GM21360 (cell line): ENCODE measurements around the gene IP6K2.
"Not testable (repeated sequence)": the region's sequence is repeated elsewhere in the genome, so short reads cannot be mapped to it uniquely, and the experiment has no call there.

ENCODE experiments used
- ATAC-seq: cut with Tn5 transposase; IDR thresholded peaks from one replicate; pipeline ENCODE4 v1.9.1; 2021; ENCODE audit warnings: mild to moderate bottlenecking, moderate library complexity; ENCODE audit not compliant: unreplicated experiment

The IP6K2 gene, protein sequence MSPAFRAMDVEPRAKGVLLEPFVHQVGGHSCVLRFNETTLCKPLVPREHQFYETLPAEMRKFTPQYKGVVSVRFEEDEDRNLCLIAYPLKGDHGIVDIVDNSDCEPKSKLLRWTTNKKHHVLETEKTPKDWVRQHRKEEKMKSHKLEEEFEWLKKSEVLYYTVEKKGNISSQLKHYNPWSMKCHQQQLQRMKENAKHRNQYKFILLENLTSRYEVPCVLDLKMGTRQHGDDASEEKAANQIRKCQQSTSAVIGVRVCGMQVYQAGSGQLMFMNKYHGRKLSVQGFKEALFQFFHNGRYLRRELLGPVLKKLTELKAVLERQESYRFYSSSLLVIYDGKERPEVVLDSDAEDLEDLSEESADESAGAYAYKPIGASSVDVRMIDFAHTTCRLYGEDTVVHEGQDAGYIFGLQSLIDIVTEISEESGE

DNA sequence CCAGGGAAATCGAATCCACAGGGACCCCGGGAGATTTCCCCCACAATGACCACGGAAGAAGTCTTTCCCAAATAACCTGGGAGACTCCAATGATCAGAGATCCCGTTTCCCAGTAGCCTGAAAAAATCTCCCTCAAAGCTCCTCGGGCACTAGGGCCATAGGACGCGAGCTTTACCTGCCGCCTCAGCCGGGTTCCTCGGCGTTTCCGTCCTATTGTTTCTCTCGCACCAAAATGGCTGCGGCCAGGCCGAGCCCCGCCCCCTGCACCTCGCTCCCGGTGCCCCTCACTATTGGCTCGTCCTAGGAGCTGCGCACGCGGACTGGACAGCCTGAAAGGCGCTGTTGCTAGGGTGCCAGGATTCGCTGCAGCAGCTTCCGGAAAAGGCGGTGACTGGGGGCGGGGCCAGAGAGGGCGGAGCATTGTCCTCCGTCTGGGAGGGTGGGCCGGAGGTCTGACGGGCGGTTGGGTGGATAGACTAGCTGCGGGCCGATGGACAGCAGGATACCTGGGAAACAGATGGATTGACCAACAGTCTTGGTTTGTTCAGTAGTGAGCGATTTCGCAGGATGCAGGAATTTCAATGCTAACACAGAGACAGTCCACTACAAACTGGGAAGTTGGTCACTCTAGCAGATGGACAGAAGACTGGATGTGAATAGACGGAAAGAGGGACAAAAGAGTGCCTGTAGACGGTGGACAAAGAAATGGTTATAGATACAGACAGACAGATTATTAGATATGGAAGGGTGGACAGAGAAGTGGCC lies at the start of gene IP6K2:
IP6K2 (minus strand) TSS at position 240 of the 765 bp plus-strand sequence. CDS start 21,930 bp downstream, outside the sequence.
- ATAC-seq = peak; percentile 96

DNA sequence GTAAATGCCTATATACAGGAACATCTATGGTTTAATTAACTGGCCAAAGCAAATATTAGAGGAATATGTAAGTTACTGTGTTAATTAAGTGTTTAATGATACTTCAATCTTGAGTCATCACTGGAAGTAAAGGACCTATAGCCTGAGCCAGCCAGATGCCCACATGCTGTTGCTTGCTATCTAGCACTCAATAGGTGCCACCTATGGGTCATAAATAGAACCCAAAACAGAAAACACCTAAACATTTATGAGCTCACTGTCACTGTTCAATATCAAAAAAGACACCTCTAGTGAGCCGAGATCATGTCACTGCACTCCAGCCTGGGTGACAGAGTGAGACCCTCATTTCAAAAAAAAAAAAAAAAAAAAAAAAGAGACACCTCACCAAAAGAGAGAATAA lies 48.4 kb upstream of the IP6K2 start:
- no peak for ATAC-seq

GRCh38 chr3:48762816-48763215 lies 45.8 kb upstream of the IP6K2 start:
- ATAC-seq = no peak

GRCh38 chr3:48759991-48760540 lies 43.0 kb upstream of the IP6K2 start:
- ATAC-seq = not testable (repeated sequence)

- not testable (repeated sequence) for ATAC-seq
Observed at GRCh38 chr3:48759531-48759930, 42.5 kb upstream of the IP6K2 start.

DNA sequence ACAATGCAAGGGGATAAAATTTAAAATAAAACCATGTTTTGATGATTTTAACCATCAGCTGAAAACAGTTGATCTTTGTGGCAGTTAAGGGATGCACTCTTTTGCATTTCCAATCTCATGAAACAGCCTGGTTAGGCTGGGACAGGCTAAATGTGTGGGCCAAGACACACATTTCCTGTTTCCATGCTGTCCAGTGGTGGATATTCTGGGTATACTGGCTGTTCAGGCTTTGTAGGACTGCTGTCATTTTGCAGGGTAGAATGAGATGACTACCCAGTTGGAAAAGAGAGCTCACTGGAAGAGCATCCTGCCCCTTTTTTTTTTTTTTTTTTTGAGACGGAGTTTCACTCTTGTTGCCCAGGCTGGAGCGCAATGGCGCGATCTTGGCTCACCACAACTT lies 42.0 kb upstream of the IP6K2 start:
- no peak for ATAC-seq

DNA sequence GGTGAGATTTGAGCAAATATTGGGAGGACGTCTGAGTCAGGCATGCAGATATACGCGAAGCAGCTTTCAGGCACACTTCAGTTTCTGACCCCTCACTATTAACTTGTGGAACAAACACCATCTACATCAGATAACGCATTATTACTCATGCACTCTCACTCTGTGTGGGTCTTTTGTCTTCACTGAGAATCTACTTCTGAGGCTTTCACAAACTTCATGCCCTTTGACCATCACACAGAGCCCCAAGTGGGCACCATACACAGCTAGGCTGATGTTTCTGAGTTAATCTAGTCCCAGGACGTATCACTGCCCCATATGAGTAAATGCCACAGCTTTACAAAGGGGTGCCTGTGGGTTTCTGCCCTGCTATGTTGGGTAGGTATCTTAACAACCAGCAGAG lies 39.6 kb upstream of the IP6K2 start:
- ATAC-seq = no peak

GRCh38 chr3:48750856-48751255 lies 33.8 kb upstream of the IP6K2 start:
- ATAC-seq = no peak

DNA sequence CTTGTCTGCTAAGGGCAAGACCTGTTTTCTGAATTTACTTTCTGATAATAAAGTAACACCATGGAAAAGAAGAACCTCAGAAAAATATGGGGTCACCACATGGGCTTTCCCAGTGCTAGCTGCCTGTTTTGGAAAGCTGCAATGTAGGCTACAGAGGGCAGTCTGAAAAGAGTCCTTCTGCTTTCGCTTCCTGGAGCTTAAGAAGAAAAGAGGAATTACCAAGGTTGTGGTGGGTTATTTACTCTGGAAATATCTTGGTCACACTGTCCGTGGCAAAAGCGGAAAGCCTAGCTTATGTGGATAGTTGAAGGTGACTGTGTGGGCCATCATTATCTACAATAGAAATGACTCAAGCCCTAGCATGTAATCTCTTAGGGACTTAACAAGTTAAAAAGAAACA lies 31.7 kb upstream of the IP6K2 start:
- ATAC-seq = no peak

DNA sequence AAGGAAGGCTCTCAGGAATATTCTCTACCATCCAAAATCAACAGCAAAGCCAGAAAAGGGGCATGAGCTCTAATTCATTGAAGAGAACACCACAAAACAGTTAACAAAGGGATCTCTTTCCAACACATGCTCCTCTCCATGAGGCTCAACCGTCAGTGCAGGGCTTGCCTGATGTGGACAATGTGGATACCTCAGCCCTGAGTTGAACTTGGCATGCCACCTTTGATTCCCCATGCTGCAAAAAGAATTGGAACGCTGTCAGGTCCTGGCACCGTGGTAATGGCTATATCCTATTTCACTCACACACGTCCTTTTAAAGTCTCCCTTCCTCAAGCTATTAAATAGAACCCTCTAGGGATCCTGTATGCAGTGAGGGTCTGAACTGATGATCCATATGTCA lies 30.7 kb upstream of the IP6K2 start:
- ATAC-seq = no peak

- no peak for ATAC-seq
Observed at GRCh38 chr3:48747015-48747615, 30.1 kb upstream of the IP6K2 start.

- no peak for ATAC-seq
Observed at GRCh38 chr3:48743773-48744172, 26.8 kb upstream of the IP6K2 start.

- not testable (repeated sequence) for ATAC-seq
Observed at GRCh38 chr3:48741226-48741625, 24.2 kb upstream of the IP6K2 start.

DNA sequence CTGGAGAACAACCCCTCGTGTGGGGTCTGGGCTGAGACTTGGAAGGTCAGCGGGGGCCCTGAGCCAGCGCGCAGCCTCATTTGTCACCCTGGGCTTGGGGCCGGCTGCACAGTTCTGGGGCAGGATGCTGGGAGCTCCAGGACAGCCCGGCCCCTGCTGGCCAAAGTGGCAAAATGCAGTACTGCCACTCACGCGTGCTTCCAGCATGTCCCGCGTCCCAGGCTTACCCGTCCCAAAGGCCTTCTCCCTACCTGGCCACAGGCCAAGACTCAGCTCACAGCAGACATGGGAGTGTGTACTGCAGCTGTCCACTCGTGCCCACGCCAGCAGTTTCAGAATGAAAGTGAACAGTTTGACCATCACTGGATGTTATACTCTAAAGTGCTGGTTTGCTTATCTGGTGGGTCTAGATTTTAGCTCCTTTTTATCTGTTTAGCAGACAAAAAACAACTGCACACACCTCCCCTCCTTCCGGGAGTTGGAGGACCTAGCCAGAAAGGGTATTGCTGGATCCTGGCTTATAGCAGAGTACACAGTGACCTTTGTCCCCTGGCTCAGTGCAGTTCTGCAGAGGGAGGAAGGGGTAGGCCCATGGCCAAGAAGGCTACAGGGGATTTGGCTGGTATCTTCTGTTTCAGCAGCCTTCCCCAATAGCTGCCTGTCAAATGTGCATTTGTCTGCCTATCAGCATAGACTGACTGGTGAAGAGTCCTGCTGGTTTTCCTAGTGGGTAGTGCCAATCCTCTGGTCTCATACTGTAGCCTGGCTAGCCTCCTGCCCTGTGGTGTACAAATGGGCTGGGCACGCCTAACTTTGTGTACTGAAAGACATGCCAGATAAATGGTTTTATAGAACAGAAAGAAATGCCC lies 23.2 kb upstream of the IP6K2 start:
- ATAC-seq = peak; percentile 73

DNA sequence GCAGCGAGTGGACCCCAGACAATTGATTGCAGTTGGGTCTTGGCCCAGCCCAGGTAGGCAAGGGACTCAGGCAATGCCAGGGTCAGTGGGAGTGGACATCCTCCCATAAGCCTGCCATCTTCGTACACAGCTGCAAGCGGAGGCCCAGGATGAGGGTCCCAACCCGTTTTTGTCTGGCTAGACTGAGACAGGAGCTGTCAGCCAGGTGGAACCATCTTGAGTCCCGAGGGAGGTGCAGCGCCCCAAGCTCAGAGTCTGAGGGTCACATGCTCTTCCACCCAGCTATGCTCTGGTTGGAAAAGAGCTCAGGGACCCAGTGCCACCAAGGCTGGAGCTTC lies 22.6 kb upstream of the IP6K2 start:
- peak; percentile 22 for ATAC-seq

DNA sequence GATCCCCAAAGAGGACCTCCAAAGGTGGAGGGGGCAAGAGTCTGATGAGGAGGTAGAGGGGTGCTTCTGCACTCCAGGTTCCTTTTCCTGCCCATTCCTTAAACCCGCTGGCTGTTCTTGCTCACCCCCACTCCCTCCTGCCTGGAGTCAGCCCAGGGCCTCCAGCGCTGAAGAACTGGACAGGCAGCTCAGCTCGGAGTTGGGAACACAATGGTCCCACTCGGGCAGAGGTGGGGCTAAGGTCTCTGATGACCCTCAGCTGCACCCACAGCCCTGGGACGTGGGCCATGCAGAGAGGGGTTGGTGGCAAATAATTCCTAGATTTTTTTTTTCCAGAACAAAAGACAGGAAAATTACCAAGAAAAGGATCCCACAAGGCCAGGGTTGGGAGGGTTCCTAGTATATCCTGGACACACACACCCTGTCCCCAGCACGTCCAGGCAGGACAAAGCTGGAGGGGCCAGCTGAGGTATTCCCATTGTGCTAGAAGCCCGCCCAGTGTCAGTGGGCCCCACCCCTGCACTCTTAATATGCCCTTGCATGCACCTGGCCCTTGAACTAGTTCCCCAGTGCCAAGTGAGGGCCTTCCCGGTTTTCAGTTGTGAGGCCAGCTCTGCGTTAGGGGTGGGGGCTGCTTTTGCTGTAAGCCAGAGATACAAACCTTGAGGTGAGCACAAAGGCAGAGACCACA lies 22.1 kb upstream of the IP6K2 start:
- ATAC-seq = no peak

DNA sequence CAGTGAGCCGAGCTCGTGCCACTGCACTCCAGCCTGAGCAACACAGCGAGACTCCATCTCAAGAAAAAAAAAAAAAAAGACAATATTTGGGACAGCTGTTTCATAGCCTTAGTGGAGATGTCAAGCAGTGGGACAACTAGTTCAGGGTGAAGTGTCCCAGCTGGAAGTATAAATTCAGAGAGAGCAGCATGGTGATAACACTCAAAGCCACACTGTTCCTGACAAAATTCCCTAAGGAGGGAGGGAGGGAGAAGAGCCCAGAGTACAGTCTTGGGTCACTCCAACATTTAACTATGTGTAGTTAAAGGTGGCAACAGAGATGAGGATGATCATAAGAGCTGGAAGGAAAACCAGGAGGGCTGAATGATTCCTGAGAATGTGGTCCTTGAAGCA lies 21.1 kb upstream of the IP6K2 start:
- no peak for ATAC-seq

DNA sequence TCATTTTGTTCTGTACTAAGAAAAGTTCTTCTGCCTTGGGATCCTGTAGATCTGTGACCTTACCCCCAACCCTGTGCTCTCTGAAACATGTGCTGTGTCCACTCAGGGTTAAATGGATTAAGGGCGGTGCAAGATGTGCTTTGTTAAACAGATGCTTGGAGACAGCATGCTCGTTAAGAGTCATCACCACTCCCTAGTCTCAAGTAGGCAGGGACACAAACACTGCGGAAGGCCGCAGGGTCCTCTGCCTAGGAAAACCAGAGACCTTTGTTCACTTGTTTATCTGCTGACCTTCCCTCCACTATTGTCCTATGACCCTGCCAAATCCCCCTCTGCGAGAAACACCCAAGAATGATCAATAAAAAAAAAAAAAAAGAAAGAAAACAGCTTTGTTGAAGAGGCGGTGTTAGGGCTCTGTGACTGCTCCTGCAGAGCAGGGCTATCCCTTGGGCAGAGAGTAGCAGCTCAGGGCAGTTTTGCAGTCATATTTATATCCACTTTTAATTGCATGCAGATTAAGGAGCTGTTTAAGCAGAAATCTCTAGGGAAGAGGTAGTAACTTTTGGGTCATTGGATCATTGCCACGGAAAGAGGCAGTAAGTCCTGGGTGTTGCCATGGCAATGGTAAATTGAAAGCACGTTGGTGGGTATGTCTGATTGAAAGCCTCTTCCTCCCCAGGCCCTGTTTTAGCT lies 18.2 kb upstream of the IP6K2 start:
- not testable (repeated sequence) for ATAC-seq

GRCh38 chr3:48734541-48734940 lies 17.5 kb upstream of the IP6K2 start:
- ATAC-seq = not testable (repeated sequence)
